Transverse colon (tissue), 4 donors: ENCODE data around the gene ADCY9. TPM values are rescaled to one million over a fixed set of nuclear protein-coding genes. Genes with fewer than 3 reads are reported as not detected.

Experiments used
- DNase-seq: peaks from one replicate; pipeline ENCODE4 v3.0.0-alpha.2; 2019
- H3K27ac ChIP-seq, 4 donors: fragments of 200-600 bp; sonication (generic); 2 replicates each; pipeline ENCODE4 v1.5.1; 2016 to 2018; ENCODE audit warnings: inconsistent platforms in 4 of 4
- H3K27me3 ChIP-seq: fragments of 200-600 bp; sonication (generic); 2 replicates; pipeline ENCODE4 v1.5.1; 2017; ENCODE audit warnings: inconsistent platforms
- H3K36me3 ChIP-seq, 4 donors: fragments of 200-600 bp; sonication (generic); 2 replicates each; pipeline ENCODE4 v1.5.1; 2017 to 2019; ENCODE audit warnings: inconsistent platforms in 4 of 4
- H3K4me1 ChIP-seq, 4 donors: fragments of 200-600 bp; sonication (generic); 2 replicates each; pipeline ENCODE4 v1.5.1; 2017 to 2020; ENCODE audit warnings: inconsistent platforms in 4 of 4
- H3K4me3 ChIP-seq, 4 donors: fragments of 200-600 bp; sonication (generic); 1 replicate in 1 of 4; 2 replicates in 3 of 4; pipeline versions ENCODE4 v1.5.1 to v1.6.1; 2017 to 2019; ENCODE audit warnings: inconsistent platforms in 4 of 4
- H3K9me3 ChIP-seq, 2 donors: fragments of 200-600 bp; sonication (generic); 2 replicates each; pipeline ENCODE4 v1.5.1; 2017 to 2019; ENCODE audit warnings: inconsistent platforms in 2 of 2
- CTCF ChIP-seq, 5 experiments: fragments of 200-600 bp in 3 of 5; fragments of 450-650 bp in 2 of 5; sonication (generic) in 3 of 5; IDR thresholded peaks; 1 replicate in 2 of 5; 2 replicates in 3 of 5; pipeline ENCODE4 v1.5.1; 2016 to 2017; ENCODE audit warnings: antibody characterized with exemption in 5 of 5, inconsistent platforms in 3 of 5, mild to moderate bottlenecking in 2 of 5, moderate library complexity in 1 of 5
- EP300 ChIP-seq: sonication (generic); formaldehyde crosslinking; IDR thresholded peaks from one replicate; pipeline ENCODE4 v1.6.1; 2017; ENCODE audit warnings: antibody characterized with exemption, low read depth
- POLR2A ChIP-seq: fragments of 450-650 bp; IDR thresholded peaks from one replicate; pipeline ENCODE4 v1.6.1; 2016; ENCODE audit warnings: antibody characterized with exemption, mild to moderate bottlenecking, moderate library complexity
- POLR2AphosphoS5 ChIP-seq, 3 donors: sonication (generic); formaldehyde crosslinking; IDR thresholded peaks; one replicate each; pipeline ENCODE4 v1.6.1; 2016; ENCODE audit warnings: antibody characterized with exemption in 3 of 3
- WGBS, 2 donors: methylation state at CpG; one replicate each; pipeline ENCODE4 v1.1.5; 2018; ENCODE audit warnings: low coverage in 1 of 2; 5-methylcytosine and 5-hydroxymethylcytosine counted together
- in situ Hi-C, 4 donors: fragments of 200-750 bp; cut with MboI; loops; one replicate each; pipeline versions ENCODE4 v1.15.0 to v1.15.1; 2017; ENCODE audit warnings: low sequenced_read_pairs in 3 of 4, low pct_ligation_motif_present in 1 of 4, low pct_unique_long_range_greater_than_20kb in 1 of 4
- intact Hi-C: fragments of 100-400 bp; cut with DNase I; formaldehyde crosslinking; loops from one replicate; pipeline ENCODE4 v1.15.1; 2023; ENCODE audit warnings: low total_unique reads
- total RNA-seq, 4 donors: library from RNA; depleted of rRNA; stranded (reverse); fragments of >200 nt; gene quantifications; one replicate each; pipeline ENCODE4 v1.1.0, GENCODE V29; 2016

The ADCY9 gene
- total RNA-seq, 4 donors from 2014 or later, result 33.7 to 46.0 (median 37.2) TPM

GRCh38 chr16:4003166-4003565, 113.1 kb downstream of the ADCY9 start:
- Histone ChIP-seq H3K4me1 (peaks cover 0 to 11% (median 6%) of the 10 kb centered on the region in 4 donors), H3K9me3 (no peaks in the 10 kb centered on the region), H3K4me3 (no peak overlapping the region), H3K27ac (no peak overlapping the region), H3K27me3 (no peaks in the 10 kb centered on the region), H3K36me3 (no peaks in the 10 kb centered on the region)
- in situ Hi-C loops, result loop anchor here in 2 of 4 donors (25.0 kb wide), 1 partner anchor 109 kb away; the partner anchor contains the start of gene ADCY9 (in 2 of the 2)
- intact Hi-C loops, result no loop called here
- TF ChIP-seq EP300 (no peak), CTCF (IDR thresholded peaks at IDR 0.05) (no peak), POLR2AphosphoS5 (IDR thresholded peaks at IDR 0.05) (no peak), POLR2A (no peak)
- WGBS, 2 donors, result 94 to 100% methylated on average over 4 to 19 of the region's 19 CpGs
- no peak for DNase-seq

GRCh38 chr16:4002121-4002520, 114.1 kb downstream of the ADCY9 start:
- 78 to 81% methylated on average over 2 of the region's 2 CpGs for WGBS, 2 donors
- in situ Hi-C loops, result loop anchor here in 2 of 4 donors (25.0 kb wide), 1 partner anchor 110 kb away; the partner anchor contains the start of gene ADCY9 (in 2 of the 2)
- Histone ChIP-seq H3K27ac (no peak overlapping the region), H3K4me3 (no peak overlapping the region), H3K9me3 (no peaks in the 10 kb centered on the region), H3K27me3 (no peaks in the 10 kb centered on the region), H3K4me1 (peaks cover 0 to 11% (median 6%) of the 10 kb centered on the region in 4 donors), H3K36me3 (no peaks in the 10 kb centered on the region)
- TF ChIP-seq POLR2A (no peak), POLR2AphosphoS5 (IDR thresholded peaks at IDR 0.05) (no peak), EP300 (no peak), CTCF (IDR thresholded peaks at IDR 0.05) (no peak)
- intact Hi-C loops, result no loop called here
- no peak for DNase-seq

- intact Hi-C loops (no loop called here), in situ Hi-C loops (loop anchor here in 2 of 4 donors (25.0 kb wide), 1 partner anchor 113 kb away; the partner anchor contains the start of gene ADCY9 (in 2 of the 2))
- WGBS, 2 donors, result 52 to 70% methylated on average over 9 to 20 of the region's 20 CpGs
- Histone ChIP-seq H3K36me3 (no peaks in the 10 kb centered on the region), H3K27ac (peak overlapping the region; percentile 40 to 67 (median 46)), H3K27me3 (no peaks in the 10 kb centered on the region), H3K9me3 (no peaks in the 10 kb centered on the region), H3K4me1 (peaks cover 0 to 7% (median 3%) of the 10 kb centered on the region in 4 donors), H3K4me3 (no peak overlapping the region)
- no peak for DNase-seq
- no peak for TF ChIP-seq CTCF (IDR thresholded peaks at IDR 0.05)
- no peak for TF ChIP-seq EP300
- peak in 2 of 3 donors; percentile 27 to 50 for TF ChIP-seq POLR2AphosphoS5 (IDR thresholded peaks at IDR 0.05)
- no peak for TF ChIP-seq POLR2A
These were observed 116.5 kb downstream of the ADCY9 start for GRCh38 chr16:3999479-4000325.

GRCh38 chr16:3998793-3999478, 117.3 kb downstream of the ADCY9 start:
- Histone ChIP-seq H3K4me3 (no peak overlapping the region), H3K27ac (peak overlapping the region; percentile 40 to 67 (median 46)), H3K4me1 (peaks cover 0 to 7% (median 3%) of the 10 kb centered on the region in 4 donors), H3K27me3 (no peaks in the 10 kb centered on the region), H3K9me3 (no peaks in the 10 kb centered on the region), H3K36me3 (no peaks in the 10 kb centered on the region)
- in situ Hi-C loops (no loop called here), intact Hi-C loops (no loop called here)
- TF ChIP-seq CTCF (IDR thresholded peaks at IDR 0.05) (no peak), POLR2A (no peak), POLR2AphosphoS5 (IDR thresholded peaks at IDR 0.05) (no peak), EP300 (no peak)
- WGBS, 2 donors, result 65 to 70% methylated on average over 11 to 13 of the region's 13 CpGs
- DNase-seq, result no peak
